ENCODE measurements around the gene IFNA5. TPM values are rescaled to one million over a fixed set of nuclear protein-coding genes. Genes with fewer than 3 reads are reported as not detected.
A peak's percentile ranks its signal among the peaks of the same experiment; 100 is the strongest.

IFNA5 gene
- total and polyA plus RNA-seq, 2 of the 13 experiments (the other 11 are each of a cell fraction or from before 2014, with no cell fraction given): not detected

- TF ChIP-seq ZNF333 (CRISPR knock-in tag; IDR thresholded peaks at IDR 0.05; ENCODE audit: borderline replicate concordance) (peak; percentile 63; the same call in 1 of the 2 replicates), STAT6 (CRISPR knock-in tag; IDR thresholded peaks at IDR 0.05; ENCODE audit: borderline replicate concordance) (no peak), KLF11 (CRISPR knock-in tag; IDR thresholded peaks at IDR 0.05) (no peak), ZNF629 (CRISPR knock-in tag; conservative IDR thresholded peaks at IDR 0.05) (no peak), HES4 (CRISPR knock-in tag; IDR thresholded peaks at IDR 0.05; ENCODE audit: borderline replicate concordance) (peak; percentile 90), ZNF180 (CRISPR knock-in tag; IDR thresholded peaks at IDR 0.05; ENCODE audit: borderline replicate concordance, low read depth) (no peak), ZNF670 (CRISPR knock-in tag; IDR thresholded peaks at IDR 0.05; ENCODE audit: borderline replicate concordance) (peak; percentile 72; the same call in 1 of the 2 replicates), EHMT2 (IDR thresholded peaks at IDR 0.05; ENCODE audit: borderline replicate concordance, low read depth, low read length) (no peak), MLLT10 (CRISPR knock-in tag; IDR thresholded peaks at IDR 0.05) (no peak), TBL1XR1 (IDR thresholded peaks at IDR 0.05; ENCODE audit: borderline replicate concordance, low read length, partially characterized antibody) (no peak), ZSCAN22 (CRISPR knock-in tag; IDR thresholded peaks at IDR 0.05) (no peak), ZNF766 (CRISPR knock-in tag; IDR thresholded peaks at IDR 0.05; ENCODE audit: borderline replicate concordance) (no peak), ATF2 (CRISPR knock-in tag; IDR thresholded peaks at IDR 0.05) (0 out of 2 replicates have a peak, but pooled peaks have one; percentile 22), ZNF20 (CRISPR knock-in tag; IDR thresholded peaks at IDR 0.05) (no peak), NCOA2 (CRISPR knock-in tag; IDR thresholded peaks at IDR 0.05) (peak; percentile 43; the same call in 1 of the 2 replicates), ZNF615 (CRISPR knock-in tag; IDR thresholded peaks at IDR 0.05; ENCODE audit: borderline replicate concordance) (no peak), MTERF4 (CRISPR knock-in tag; IDR thresholded peaks at IDR 0.05) (peak; percentile 89; the same call in 1 of the 2 replicates), NCOA1 (CRISPR knock-in tag; IDR thresholded peaks at IDR 0.05) (no peak), ZFYVE20 (CRISPR knock-in tag; IDR thresholded peaks at IDR 0.05; ENCODE audit: borderline replicate concordance, low read depth) (no peak), TERF1 (CRISPR knock-in tag; IDR thresholded peaks at IDR 0.05) (no peak), ZNF501 (CRISPR knock-in tag; IDR thresholded peaks at IDR 0.05) (peak; percentile 70), ZNF143 (CRISPR knock-in tag; IDR thresholded peaks at IDR 0.05) (peak; percentile 86), ZBTB3 (CRISPR knock-in tag; IDR thresholded peaks at IDR 0.05; ENCODE audit: borderline replicate concordance, low read depth) (0 out of 2 replicates have a peak, but pooled peaks have one; percentile 21)
These were observed 29.9 kb upstream of the IFNA5 start, which contains the start of gene KLHL9 (continued) for GRCh38 chr9:21334701-21335632.

Data from HepG2 (cell line).